Stimulated activated CD8-positive, alpha-beta memory T cell treated with anti-CD3 and anti-CD28 coated beads, Interleukin-7, amount 100 ng/mL, for 24 hours (primary cell): ENCODE data around the gene NOP56.
"Not testable (repeated sequence)": the region's sequence is repeated elsewhere in the genome, so short reads cannot be mapped to it uniquely, and the experiment has no call there.

ENCODE experiments used
- DNase-seq: peaks from one replicate; pipeline ENCODE4 v3.0.0-alpha.2; 2020; ENCODE audit warnings: low read depth

Gene NOP56

GRCh38 chr20:2640899-2641298 lies 11.5 kb upstream of the NOP56 start:
- DNase-seq: no peak

- no peak for DNase-seq
Measured at GRCh38 chr20:2643708-2644107, 8.7 kb upstream of the NOP56 start.

DNA sequence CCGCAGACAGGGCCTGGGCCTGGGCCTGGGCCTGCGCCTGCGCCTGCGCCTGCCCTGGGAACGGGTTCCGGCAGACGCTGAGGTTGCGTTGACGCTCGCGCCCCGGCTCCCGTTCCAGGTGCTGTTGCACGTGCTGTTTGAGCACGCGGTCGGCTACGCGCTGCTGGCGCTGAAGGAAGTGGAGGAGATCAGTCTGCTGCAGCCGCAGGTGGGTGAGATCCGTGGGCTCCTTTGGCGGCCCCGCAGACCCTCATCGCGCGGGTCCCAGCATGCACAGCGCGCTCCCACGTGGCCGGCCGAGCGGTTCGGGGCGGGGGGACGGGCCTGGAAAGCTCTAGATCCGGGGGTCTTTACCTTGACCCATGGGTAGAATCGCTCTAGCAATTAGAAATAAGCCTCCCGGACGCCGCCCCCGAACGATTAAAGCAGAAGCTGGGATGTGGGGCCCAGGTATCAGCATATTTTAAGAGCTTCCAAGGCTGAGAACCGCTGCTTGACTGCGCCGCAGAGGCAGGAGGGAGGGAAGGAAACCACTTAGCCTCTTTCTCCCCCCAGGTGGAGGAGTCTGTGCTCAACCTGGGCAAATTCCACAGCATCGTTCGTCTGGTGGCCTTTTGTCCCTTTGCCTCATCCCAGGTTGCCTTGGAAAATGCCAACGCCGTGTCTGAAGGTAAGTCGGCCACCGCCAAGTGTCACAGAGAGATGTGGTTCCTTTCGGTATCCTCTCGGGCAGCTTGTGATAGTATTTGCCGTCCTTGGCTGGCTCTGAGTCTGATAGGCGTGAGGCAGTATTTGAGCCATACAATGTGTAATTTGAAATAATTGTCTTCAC lies 508 bp downstream of the NOP56 start:
- DNase-seq: peak; percentile 28

DNA sequence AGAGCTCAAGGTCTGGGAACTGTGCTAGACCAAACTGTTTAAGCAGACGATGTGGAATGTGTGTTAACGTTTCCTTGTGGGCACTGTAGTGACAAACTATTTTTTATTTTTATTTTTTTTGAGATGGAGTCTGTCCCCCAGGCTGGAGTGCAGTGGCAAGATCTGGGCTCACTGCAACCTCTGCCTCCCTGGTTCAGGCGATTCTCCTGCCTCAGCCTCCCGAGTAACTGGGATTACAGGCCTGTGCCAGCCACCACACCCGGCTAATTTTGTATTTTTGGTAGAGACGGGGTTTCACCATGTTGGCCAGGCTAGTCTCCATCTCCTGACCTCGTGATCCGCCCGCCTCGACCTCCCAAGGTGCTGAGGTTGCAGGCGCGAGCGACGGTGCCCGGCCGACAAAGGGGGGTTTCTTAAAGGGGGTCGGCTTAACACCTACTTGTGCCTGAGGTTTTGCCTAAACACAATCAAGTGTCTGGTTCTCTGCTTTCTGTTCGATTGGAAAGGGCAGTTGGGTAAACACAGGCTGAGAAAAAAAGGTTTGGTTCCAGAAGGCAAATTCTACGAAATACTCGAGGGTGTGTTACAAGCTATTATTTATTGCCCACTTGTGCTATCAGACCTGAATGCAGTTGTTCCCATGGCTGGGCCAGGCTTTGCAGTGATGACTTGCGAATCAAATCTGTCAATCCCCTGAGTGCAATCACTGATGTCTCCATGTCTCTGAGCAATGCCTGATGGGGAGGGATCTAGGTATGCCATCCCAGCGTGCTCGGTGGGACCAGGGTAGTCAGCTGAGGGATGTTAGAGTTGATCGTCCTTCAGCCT lies 1.3 kb downstream of the NOP56 start:
- no peak for DNase-seq

DNA sequence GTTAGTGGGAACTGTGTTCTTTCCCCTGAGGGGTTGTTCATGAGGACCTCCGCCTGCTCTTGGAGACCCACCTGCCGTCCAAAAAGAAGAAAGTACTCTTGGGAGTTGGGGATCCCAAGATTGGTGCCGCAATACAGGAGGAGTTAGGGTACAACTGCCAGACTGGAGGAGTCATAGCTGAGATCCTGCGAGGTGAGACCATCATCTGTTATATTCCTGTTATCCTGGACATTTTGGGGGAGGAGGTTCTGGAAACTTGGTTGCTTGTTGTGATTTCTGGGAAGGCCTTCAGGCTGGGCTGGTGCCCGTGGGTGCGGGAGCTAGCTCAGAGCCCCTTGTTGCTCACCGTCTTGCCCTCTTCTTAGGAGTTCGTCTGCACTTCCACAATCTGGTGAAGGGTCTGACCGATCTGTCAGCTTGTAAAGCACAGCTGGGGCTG lies 2.0 kb downstream of the NOP56 start:
- no peak for DNase-seq

DNA sequence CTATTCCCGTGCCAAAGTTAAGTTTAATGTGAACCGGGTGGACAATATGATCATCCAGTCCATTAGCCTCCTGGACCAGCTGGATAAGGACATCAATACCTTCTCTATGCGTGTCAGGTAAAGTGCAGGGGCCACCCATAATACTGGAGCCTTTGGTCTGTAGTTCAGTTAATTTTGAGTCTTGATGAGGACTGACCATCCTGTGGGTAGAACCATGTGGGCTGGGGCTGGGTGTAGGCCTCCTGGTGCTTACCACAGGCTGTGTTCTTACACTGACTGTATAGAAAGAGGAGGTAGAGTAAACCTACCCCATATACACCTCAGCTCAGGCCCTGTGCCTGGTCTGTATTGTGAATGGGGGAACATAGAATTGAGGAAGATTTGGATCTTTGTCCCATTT lies 2.4 kb downstream of the NOP56 start:
- no peak for DNase-seq

- DNase-seq: no peak
Measured at GRCh38 chr20:2655331-2656116, 3.1 kb downstream of the NOP56 start.

- DNase-seq: no peak
Measured at GRCh38 chr20:2656471-2657117, 4.2 kb downstream of the NOP56 start.

GRCh38 chr20:2657241-2657640 lies 4.8 kb downstream of the NOP56 start:
- no peak for DNase-seq

DNA sequence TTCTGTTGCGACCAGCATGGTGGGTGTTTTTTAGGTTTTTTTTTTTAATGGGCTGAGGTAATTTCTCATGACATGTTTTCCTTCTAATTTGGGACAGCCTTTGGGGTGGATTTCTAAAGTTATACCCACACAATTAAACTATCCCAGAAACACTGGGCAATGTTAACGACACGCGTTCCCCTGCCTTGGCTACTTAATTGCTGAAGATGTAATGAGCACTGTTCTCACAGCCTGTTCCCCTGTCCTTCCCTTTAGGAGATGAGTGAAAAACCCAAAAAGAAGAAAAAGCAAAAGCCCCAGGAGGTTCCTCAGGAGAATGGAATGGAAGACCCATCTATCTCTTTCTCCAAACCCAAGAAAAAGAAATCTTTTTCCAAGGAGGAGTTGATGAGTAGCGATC lies 5.2 kb downstream of the NOP56 start:
- no peak for DNase-seq

- no peak for DNase-seq
Measured at GRCh38 chr20:2658414-2659354, 6.3 kb downstream of the NOP56 start.

GRCh38 chr20:2659547-2659946 lies 7.1 kb downstream of the NOP56 start:
- DNase-seq: no peak

DNA sequence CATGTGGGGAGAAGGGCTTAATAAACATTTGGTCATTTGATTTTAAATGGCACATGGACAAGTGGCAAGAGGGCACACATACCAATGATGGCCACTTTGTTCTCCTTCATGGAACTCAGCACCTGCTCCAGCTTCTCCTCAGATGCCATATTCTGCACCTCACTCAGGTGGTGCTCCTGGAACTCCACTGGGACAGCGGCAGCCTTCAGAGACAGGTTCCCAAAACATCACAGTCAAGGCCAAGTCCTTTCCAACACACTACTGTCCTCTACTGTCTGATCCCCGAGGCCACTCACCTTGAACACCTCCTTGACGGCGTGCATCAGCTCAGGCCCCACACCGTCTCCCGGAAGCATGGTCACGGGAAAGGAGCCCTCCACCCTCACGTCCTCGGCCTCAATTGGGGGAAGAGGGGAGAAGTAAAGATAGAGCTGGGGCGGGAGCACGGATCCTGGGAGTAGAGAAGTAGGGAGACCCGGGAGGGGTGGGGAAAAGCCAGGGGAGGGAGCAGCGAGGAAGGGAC lies 11.0 kb downstream of the NOP56 start:
- no peak for DNase-seq

DNA sequence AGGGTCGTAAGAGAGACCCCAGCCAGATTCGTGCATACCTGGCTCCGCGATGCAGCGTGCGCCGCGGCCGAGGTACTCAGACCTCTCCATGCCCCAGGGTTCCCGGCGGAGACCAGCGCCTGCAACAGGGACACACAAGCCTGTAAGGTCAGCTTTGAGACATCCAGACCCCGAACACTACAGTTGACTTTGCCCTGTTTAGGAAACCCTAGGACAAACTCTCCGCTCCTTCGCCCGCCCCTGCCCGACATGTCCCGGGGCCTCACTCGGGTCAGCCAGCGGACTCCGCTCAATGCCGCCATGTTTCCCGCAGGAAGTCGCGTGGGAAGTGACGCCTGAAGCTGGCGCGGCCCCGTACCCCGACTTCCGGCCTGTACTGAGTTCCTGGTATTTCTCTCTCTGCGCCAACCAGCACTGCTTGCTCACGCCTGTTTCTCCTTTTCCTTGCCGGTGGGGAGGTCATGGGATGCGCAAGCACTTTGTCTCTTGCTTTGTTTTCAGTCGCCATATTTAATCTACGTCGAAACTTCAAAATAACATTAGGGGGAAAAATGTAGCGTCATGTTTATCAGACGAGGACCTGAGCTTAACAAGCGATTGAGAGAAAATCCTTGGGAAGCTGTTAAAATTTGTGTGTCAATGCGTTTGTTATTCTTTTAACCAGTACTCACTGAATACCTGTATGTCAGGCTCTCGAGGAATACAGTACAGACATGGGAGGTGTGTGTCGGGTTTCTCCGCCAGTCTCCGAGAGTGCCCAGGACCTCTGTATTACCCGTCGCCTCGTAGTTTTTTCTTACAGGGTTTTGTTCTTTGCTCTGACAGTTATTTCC lies 11.7 kb downstream of the NOP56 start, which contains the start of gene IDH3B:
Gene IDH3B, minus strand, starts transcription at position 330 of the 833 bp plus-strand sequence. Its CDS starts 28 bp downstream, at position 302.
- DNase-seq: peak; percentile 85

GRCh38 chr20:2671977-2672376 lies 19.5 kb downstream of the NOP56 start:
- DNase-seq: no peak

DNA sequence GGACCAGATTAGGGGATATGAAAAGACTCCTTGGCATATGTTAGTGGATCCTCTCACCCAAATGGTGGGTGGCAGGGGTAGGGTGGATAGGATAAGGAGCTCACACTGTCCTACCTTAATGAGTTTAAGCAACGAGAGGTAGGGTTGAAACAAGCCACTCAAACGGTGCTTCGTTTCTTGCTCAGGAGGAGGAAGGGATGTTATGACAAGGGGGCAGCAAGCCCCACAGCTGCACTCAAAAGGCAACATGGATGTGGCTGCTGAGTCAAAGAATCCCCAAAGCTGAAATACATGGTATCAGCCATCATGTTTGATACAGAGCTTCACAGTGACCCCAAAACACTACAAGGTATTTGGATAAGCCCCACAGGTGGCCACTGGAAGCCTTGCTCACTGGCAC lies 20.0 kb downstream of the NOP56 start:
- no peak for DNase-seq

DNA sequence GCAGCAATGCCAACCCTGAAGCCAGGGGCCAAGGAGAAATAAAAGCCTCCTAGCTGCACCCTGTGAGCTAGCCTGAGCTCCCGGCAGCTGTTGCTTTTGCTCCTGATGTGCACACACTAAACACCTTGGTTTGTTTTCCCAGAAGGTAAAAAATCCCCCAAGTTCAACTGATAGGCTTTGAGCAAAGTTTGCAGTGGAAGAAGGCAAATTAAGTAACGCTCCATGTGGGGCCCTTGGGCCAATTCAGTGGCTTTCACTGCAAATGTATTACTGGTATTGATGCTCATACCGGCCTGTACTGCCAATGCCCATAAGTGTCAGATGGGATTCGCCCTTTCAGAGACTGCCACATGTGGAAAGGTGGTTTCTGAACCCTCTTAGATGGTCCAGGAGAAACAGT lies 21.0 kb downstream of the NOP56 start:
- DNase-seq: no peak

GRCh38 chr20:2680046-2680445 lies 27.6 kb downstream of the NOP56 start:
- DNase-seq: no peak

- DNase-seq: not testable (repeated sequence)
Measured at GRCh38 chr20:2682040-2682439, 29.6 kb downstream of the NOP56 start.
